GM12878 (cell line): ENCODE measurements around the gene CAPS. TPM values are rescaled to one million over a fixed set of nuclear protein-coding genes. Genes with fewer than 3 reads are reported as not detected.
A peak's percentile ranks its signal among the peaks of the same experiment; 100 is the strongest.

Experiments
- ATAC-seq: fragments of 200-7000 bp; cut with Tn5 transposase; 3 replicates; pipeline ENCODE4 v1.9.1; 2020; ENCODE audit warnings: mild to moderate bottlenecking, moderate library complexity
- BruUV-seq: library from RNA; stranded (reverse); fragments of 400-500 nt; replicated peaks from 2 replicates; lab custom pipeline; 2021; lab: Mats Ljungman, UMichigan
- CTCF ChIA-PET: fragments of 300-600 bp; sonication (Branson Sonifier 250); formaldehyde crosslinking; extraction: SDS; loops from one replicate; lab custom pipeline; 2021; ENCODE audit warnings: inconsistent platforms; lab: Yijun Ruan, JAX
- POLR2A ChIA-PET: fragments of 350-600 bp; formaldehyde crosslinking; extraction: SDS; loops from one replicate; lab custom pipeline; 2021; ENCODE audit warnings: inconsistent platforms; lab: Charles Lee
- RAD21 ChIA-PET: fragments of 300-600 bp; sonication (Branson Sonifier 250); formaldehyde crosslinking; loops from one replicate; lab custom pipeline; 2023; ENCODE audit warnings: antibody characterized with exemption; ENCODE audit not compliant: unreplicated experiment; lab: Charles Lee
- SMC1A ChIA-PET: fragments of 300-600 bp; sonication (Branson Sonifier 250); formaldehyde crosslinking; loops from one replicate; lab custom pipeline; 2023; ENCODE audit not compliant: unreplicated experiment, uncharacterized antibody; lab: Charles Lee
- DNase-seq: peaks from one replicate; pipeline ENCODE4 v3.0.0-alpha.2; 2011; ENCODE audit warnings: low read depth, low spot score
- FAIRE-seq: peaks from 3 replicates; lab custom pipeline; 2011; peaks lifted over from hg19 to GRCh38; lab: Jason Lieb, UNC
- H2AFZ ChIP-seq: 2 replicates; pipeline ENCODE4 v1.6.0; 2011; ENCODE audit warnings: low read depth, low read length, control low read depth; ENCODE audit not compliant: control insufficient read depth
- H3K27ac ChIP-seq: 2 replicates; pipeline ENCODE4 v1.5.1; 2011; ENCODE audit warnings: control low read depth; ENCODE audit not compliant: control insufficient read depth, insufficient read depth
- H3K27me3 ChIP-seq, 2 experiments: replicated peaks in 1 of 2; 2 replicates each; pipeline versions ENCODE4 v1.6.0 to v1.6.1; 2011; ENCODE audit warnings: low read length in 1 of 2; ENCODE audit not compliant: control insufficient read depth in 2 of 2, insufficient read depth in 2 of 2
- H3K36me3 ChIP-seq, 2 experiments: 2 replicates each; pipeline ENCODE4 v1.5.1; 2011; ENCODE audit warnings: low read length in 1 of 2; ENCODE audit not compliant: control insufficient read depth in 2 of 2, insufficient read depth in 2 of 2
- H3K4me1 ChIP-seq: 2 replicates; pipeline ENCODE4 v1.6.1; 2011; ENCODE audit warnings: mild to moderate bottlenecking, low read length, moderate library complexity, mixed read lengths; ENCODE audit not compliant: control insufficient read depth, insufficient read depth
- H3K4me2 ChIP-seq: 2 replicates; pipeline ENCODE4 v1.6.0; 2011; ENCODE audit warnings: control low read depth; ENCODE audit not compliant: control insufficient read depth, insufficient read depth
- H3K4me3 ChIP-seq: fragments of 200-600 bp; sonication (generic); 2 replicates; pipeline ENCODE4 v1.5.1; 2016
- H3K79me2 ChIP-seq: 2 replicates; pipeline ENCODE4 v1.6.0; 2011; ENCODE audit warnings: low read length; ENCODE audit not compliant: control insufficient read depth, insufficient read depth
- H3K9ac ChIP-seq: 2 replicates; pipeline ENCODE4 v1.8.0; 2011; ENCODE audit warnings: low read length, control low read depth, mixed read lengths; ENCODE audit not compliant: control insufficient read depth, insufficient read depth
- H3K9me3 ChIP-seq: replicated peaks from 3 replicates; pipeline ENCODE4 v1.5.1; 2011; ENCODE audit warnings: mild to moderate bottlenecking, low read length; ENCODE audit not compliant: control insufficient read depth, insufficient read depth
- H4K20me1 ChIP-seq: 2 replicates; pipeline ENCODE4 v1.6.0; 2011; ENCODE audit not compliant: control insufficient read depth, insufficient read depth
- BMI1 ChIP-seq: fragments of 450-650 bp; IDR thresholded peaks from 2 replicates; pipeline ENCODE4 v1.6.1; 2016; ENCODE audit warnings: mild to moderate bottlenecking, moderate library complexity, borderline replicate concordance
- HDAC6 ChIP-seq: fragments of 200-600 bp; sonication (generic); IDR thresholded peaks from one replicate; pipeline ENCODE4 v1.8.0; 2017; ENCODE audit warnings: antibody characterized with exemption; ENCODE audit not compliant: unreplicated experiment
- IRF4 ChIP-seq: IDR thresholded peaks from 2 replicates; pipeline ENCODE4 v1.6.1; 2011; ENCODE audit warnings: low read depth, low read length
- MEF2B ChIP-seq: fragments of 450-650 bp; IDR thresholded peaks from 2 replicates; pipeline ENCODE4 v1.6.1; 2018; ENCODE audit warnings: mild to moderate bottlenecking, moderate library complexity; ENCODE audit not compliant: partially characterized antibody, poor library complexity, severe bottlenecking
- NR2F1 ChIP-seq: fragments of 450-650 bp; conservative IDR thresholded peaks from 2 replicates; pipeline ENCODE4 v1.6.1; 2017; ENCODE audit warnings: mild to moderate bottlenecking
- PAX5 ChIP-seq: IDR thresholded peaks from 2 replicates; pipeline ENCODE4 v1.6.1; 2011; ENCODE audit warnings: low read depth, low read length, borderline replicate concordance
- SREBF1 ChIP-seq: IDR thresholded peaks from 2 replicates; pipeline ENCODE4 v1.6.1; 2012; ENCODE audit warnings: mild to moderate bottlenecking, low read length
- TCF12 ChIP-seq: IDR thresholded peaks from 2 replicates; pipeline ENCODE4 v1.6.1; 2011; ENCODE audit warnings: low read depth, mild to moderate bottlenecking, low read length
- WGBS: methylation state at CpG from one replicate; pipeline ENCODE4 v1.1.6; 2016; ENCODE audit warnings: low lambda C conversion rate; ENCODE audit not compliant: insufficient replicate concordance, insufficient coverage; ENCODE audit errors: missing lambda C conversion rate; 5-methylcytosine and 5-hydroxymethylcytosine counted together
- in situ Hi-C: fragments of 300-500 bp; cut with MboI; formaldehyde crosslinking; loops from 9 replicates; pipeline ENCODE4 v1.14.3; 2018; ENCODE audit warnings: mixed read lengths
- intact Hi-C: fragments of 100-400 bp; cut with micrococcal nuclease; formaldehyde crosslinking; loops from one replicate; pipeline ENCODE4 v1.14.2; 2022; ENCODE audit not compliant: unreplicated experiment
- polyA plus RNA-seq, 11 experiments: library from polyadenylated mRNA; depleted of rRNA in 4 of 11; unstranded in 6 of 11; stranded (reverse) in 5 of 11; fragments of >200 nt; fragmentation: Nextera tagmentation in 4 of 11; fragmentation: Illumina TruSeq in 1 of 11; extraction: Ambion mirVana in 4 of 11; extraction: Trizol in 1 of 11; gene quantifications; 1 replicate in 1 of 11; 2 replicates in 10 of 11; pipeline versions ENCODE4 v1.2.1 to v1.2.3, GENCODE V29; 2011 to 2016; ENCODE audit warnings: inconsistent platforms in 2 of 11, missing spikeins in 2 of 11, low read depth in 1 of 11
- total RNA-seq, 4 experiments: library from RNA; depleted of rRNA in 3 of 4; stranded (reverse); fragments of >200 nt in 3 of 4; fragmentation: Illumina TruSeq in 1 of 4; extraction: Trizol in 1 of 4; gene quantifications; 2 replicates each; pipeline versions ENCODE4 v1.2.1 to v1.2.3, GENCODE V29; 2013 to 2021
- TF ChIP-seq, protein P1 (sequence below): fragments of 450-650 bp; formaldehyde crosslinking; IDR thresholded peaks from 2 replicates; pipeline ENCODE4 v1.4.0; 2020; ENCODE audit warnings: mild to moderate bottlenecking, moderate library complexity
- TF ChIP-seq, protein P2 (sequence below): IDR thresholded peaks from 2 replicates; pipeline ENCODE4 v1.6.1; 2011; ENCODE audit warnings: low read depth, low read length, improper control_type of control experiment, borderline replicate concordance
- TF ChIP-seq, protein P3 (sequence below): fragments of 150-350 bp; IDR thresholded peaks from 2 replicates; pipeline ENCODE4 v1.6.1; 2014; ENCODE audit warnings: mild to moderate bottlenecking, low read depth, low read length

CAPS gene
- total and polyA plus RNA-seq, 10 of the 15 experiments (the other 5 are each of a cell fraction or from before 2014, with no cell fraction given): 0.09 to 6.9 (median 2.9) TPM

DNA sequence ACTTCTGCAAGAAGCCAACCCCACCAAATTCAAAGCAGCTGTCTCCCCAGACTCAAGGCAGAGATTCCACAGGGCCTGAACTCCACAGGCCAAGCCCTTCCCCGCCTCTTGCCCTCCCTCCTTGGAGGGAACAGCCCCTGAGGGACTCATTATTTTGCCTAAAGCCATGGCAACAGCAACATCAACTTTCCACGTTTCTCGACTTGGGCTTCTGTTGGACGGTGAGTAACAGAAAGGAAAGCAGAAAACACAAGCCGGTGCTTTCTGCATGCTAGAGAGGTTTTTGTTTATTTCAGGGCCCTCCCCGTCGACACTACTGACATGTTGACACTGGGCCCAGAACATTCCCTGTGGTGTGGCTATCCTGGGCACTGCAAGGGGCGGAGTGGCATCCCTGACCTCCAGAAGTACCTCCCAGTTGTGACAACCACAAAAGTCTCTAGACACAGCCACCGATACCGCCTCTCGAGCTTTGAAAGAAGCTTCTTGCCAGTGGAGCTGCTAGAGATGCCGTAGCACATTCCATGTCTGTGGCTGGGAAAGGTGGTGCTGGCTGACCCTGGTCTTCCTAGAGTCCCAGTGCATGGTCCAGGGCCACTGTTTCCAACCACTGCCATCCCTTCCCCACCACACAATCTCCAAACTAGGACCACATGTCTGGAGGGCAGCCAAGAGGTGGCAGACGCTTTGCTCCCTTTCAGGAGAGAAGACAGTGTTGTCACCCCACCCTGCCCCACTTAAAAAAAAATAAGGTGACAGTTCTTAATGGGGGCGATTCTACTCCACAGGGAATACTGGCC is 12.8 kb downstream of the CAPS start:
- ChIA-PET SMC1A (no interaction called here), CTCF (no interaction called here)

DNA sequence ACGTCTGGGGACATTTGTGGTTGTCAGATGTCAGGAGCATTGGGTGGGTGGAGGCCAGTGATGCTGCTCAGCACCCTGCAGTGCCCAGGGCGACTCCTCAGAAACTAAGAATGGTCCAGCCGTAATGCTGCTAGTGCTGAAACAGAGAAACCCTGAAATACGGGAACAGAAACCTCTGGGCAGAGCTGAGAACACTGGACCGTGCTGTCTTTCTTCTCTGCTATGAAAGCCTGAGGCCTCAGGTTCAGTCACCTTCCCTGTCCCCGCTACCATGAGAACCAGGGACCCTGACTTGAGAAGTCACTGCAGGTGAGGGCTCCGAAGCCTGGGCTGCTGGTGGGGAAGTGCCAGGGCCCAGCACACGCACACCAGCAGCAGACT is 13.4 kb downstream of the CAPS start:
- peak; percentile 88 for FAIRE-seq
- Histone ChIP-seq H3K27me3 (no peaks in the 10 kb centered on the region), H3K9ac (peak overlapping the region; percentile 13; the same call in 1 of the 2 replicates), H3K4me3 (no peak overlapping the region), H4K20me1 (no peaks in the 10 kb centered on the region), H2AFZ (no peak overlapping the region), H3K79me2 (no peaks in the 10 kb centered on the region), H3K4me1 (peaks cover 15% of the 10 kb centered on the region), H3K4me2 (0 out of 2 replicates have a peak overlapping the region, but pooled peaks have one; percentile 9), H3K27ac (no peak overlapping the region; the same call in 1 of the 2 replicates), H3K36me3 (peaks cover 30 to 53% of the 10 kb centered on the region in 2 experiments), H3K9me3 (no peaks in the 10 kb centered on the region)
- peak; percentile 99 for ATAC-seq
- peak; percentile 19 for DNase-seq
- intact Hi-C loops: no loop called here
- CTCF ChIA-PET: no interaction called here
- in situ Hi-C loops: no loop called here
- RAD21 ChIA-PET: no interaction called here
- WGBS: 17% methylated on average over 8 of the region's 8 CpGs
- POLR2A ChIA-PET: no interaction called here
- SMC1A ChIA-PET: no interaction called here
- no TSS peak for BruUV-seq
- peak; percentile 74; the same call in 1 of the 2 replicates for TF ChIP-seq PAX5
- TF ChIP-seq, protein P1, sequence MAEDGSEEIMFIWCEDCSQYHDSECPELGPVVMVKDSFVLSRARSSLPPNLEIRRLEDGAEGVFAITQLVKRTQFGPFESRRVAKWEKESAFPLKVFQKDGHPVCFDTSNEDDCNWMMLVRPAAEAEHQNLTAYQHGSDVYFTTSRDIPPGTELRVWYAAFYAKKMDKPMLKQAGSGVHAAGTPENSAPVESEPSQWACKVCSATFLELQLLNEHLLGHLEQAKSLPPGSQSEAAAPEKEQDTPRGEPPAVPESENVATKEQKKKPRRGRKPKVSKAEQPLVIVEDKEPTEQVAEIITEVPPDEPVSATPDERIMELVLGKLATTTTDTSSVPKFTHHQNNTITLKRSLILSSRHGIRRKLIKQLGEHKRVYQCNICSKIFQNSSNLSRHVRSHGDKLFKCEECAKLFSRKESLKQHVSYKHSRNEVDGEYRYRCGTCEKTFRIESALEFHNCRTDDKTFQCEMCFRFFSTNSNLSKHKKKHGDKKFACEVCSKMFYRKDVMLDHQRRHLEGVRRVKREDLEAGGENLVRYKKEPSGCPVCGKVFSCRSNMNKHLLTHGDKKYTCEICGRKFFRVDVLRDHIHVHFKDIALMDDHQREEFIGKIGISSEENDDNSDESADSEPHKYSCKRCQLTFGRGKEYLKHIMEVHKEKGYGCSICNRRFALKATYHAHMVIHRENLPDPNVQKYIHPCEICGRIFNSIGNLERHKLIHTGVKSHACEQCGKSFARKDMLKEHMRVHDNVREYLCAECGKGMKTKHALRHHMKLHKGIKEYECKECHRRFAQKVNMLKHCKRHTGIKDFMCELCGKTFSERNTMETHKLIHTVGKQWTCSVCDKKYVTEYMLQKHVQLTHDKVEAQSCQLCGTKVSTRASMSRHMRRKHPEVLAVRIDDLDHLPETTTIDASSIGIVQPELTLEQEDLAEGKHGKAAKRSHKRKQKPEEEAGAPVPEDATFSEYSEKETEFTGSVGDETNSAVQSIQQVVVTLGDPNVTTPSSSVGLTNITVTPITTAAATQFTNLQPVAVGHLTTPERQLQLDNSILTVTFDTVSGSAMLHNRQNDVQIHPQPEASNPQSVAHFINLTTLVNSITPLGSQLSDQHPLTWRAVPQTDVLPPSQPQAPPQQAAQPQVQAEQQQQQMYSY (CRISPR knock-in tag): no peak
- TF ChIP-seq, protein P2, sequence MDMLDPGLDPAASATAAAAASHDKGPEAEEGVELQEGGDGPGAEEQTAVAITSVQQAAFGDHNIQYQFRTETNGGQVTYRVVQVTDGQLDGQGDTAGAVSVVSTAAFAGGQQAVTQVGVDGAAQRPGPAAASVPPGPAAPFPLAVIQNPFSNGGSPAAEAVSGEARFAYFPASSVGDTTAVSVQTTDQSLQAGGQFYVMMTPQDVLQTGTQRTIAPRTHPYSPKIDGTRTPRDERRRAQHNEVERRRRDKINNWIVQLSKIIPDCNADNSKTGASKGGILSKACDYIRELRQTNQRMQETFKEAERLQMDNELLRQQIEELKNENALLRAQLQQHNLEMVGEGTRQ: no peak
- peak; percentile 80 for TF ChIP-seq IRF4
- TF ChIP-seq NR2F1: 0 out of 2 replicates have a peak, but pooled peaks have one; percentile 24
- peak; percentile 62 for TF ChIP-seq MEF2B

More for the DNA sequence above, 12.8 kb downstream of the CAPS start:
- Histone ChIP-seq H2AFZ (no peak overlapping the region), H3K27ac (no peak overlapping the region), H3K4me2 (no peak overlapping the region), H3K4me1 (peaks cover 15% of the 10 kb centered on the region), H3K79me2 (no peaks in the 10 kb centered on the region), H3K27me3 (no peaks in the 10 kb centered on the region), H3K36me3 (peaks cover 30 to 49% of the 10 kb centered on the region in 2 experiments), H3K4me3 (no peak overlapping the region), H3K9me3 (no peaks in the 10 kb centered on the region), H3K9ac (no peak overlapping the region), H4K20me1 (no peaks in the 10 kb centered on the region)
- 88% methylated on average over 14 of the region's 14 CpGs for WGBS
- ChIA-PET POLR2A (no interaction called here), RAD21 (no interaction called here)
- BruUV-seq: no TSS peak
- DNase-seq: no peak
- TF ChIP-seq, protein P3, sequence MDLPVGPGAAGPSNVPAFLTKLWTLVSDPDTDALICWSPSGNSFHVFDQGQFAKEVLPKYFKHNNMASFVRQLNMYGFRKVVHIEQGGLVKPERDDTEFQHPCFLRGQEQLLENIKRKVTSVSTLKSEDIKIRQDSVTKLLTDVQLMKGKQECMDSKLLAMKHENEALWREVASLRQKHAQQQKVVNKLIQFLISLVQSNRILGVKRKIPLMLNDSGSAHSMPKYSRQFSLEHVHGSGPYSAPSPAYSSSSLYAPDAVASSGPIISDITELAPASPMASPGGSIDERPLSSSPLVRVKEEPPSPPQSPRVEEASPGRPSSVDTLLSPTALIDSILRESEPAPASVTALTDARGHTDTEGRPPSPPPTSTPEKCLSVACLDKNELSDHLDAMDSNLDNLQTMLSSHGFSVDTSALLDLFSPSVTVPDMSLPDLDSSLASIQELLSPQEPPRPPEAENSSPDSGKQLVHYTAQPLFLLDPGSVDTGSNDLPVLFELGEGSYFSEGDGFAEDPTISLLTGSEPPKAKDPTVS: no peak
- no peak for TF ChIP-seq BMI1
- no peak for TF ChIP-seq TCF12
- no peak for TF ChIP-seq HDAC6
- no peak for TF ChIP-seq SREBF1
- FAIRE-seq: no peak
- intact Hi-C loops (no loop called here), in situ Hi-C loops (no loop called here)
- no peak for ATAC-seq
